Fibroblast of villous mesenchyme (primary cell): ENCODE data around the gene SRD5A2. TPM values are rescaled to one million over a fixed set of nuclear protein-coding genes. Genes with fewer than 3 reads are reported as not detected.

Experiments
- DNase-seq: peaks from one replicate; pipeline ENCODE4 v3.0.0-alpha.2; 2010; ENCODE audit warnings: low read depth
- H3K4me3 ChIP-seq: 2 replicates; pipeline ENCODE4 v1.5.1; 2011; ENCODE audit warnings: low read depth, mild to moderate bottlenecking, low read length
- total RNA-seq: library from RNA; depleted of rRNA; stranded (reverse); fragments of >200 nt; gene quantifications from 2 replicates; pipeline ENCODE4 v1.2.3, GENCODE V29; 2012
- TF ChIP-seq, protein P1 (sequence below): IDR thresholded peaks from 2 replicates; pipeline ENCODE4 v1.5.1; 2012; ENCODE audit warnings: low read depth, mild to moderate bottlenecking, low read length; ENCODE audit not compliant: insufficient read depth

Gene SRD5A2
- total RNA-seq, 1 donor = not detected

GRCh38 chr2:31476511-31477180 is 104.1 kb downstream of the SRD5A2 start:
- TF ChIP-seq, protein P1, sequence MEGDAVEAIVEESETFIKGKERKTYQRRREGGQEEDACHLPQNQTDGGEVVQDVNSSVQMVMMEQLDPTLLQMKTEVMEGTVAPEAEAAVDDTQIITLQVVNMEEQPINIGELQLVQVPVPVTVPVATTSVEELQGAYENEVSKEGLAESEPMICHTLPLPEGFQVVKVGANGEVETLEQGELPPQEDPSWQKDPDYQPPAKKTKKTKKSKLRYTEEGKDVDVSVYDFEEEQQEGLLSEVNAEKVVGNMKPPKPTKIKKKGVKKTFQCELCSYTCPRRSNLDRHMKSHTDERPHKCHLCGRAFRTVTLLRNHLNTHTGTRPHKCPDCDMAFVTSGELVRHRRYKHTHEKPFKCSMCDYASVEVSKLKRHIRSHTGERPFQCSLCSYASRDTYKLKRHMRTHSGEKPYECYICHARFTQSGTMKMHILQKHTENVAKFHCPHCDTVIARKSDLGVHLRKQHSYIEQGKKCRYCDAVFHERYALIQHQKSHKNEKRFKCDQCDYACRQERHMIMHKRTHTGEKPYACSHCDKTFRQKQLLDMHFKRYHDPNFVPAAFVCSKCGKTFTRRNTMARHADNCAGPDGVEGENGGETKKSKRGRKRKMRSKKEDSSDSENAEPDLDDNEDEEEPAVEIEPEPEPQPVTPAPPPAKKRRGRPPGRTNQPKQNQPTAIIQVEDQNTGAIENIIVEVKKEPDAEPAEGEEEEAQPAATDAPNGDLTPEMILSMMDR = no peak
- DNase-seq = no peak

GRCh38 chr2:31475692-31476091 is 105.0 kb downstream of the SRD5A2 start:
- TF ChIP-seq, protein P1 = no peak
- peak; percentile 4 for DNase-seq
- no peak overlapping the region for H3K4me3 ChIP-seq

More at GRCh38 chr2:31476511-31477180, 104.1 kb downstream of the SRD5A2 start:
- no peak overlapping the region for H3K4me3 ChIP-seq

GRCh38 chr2:31474296-31474695 is 106.4 kb downstream of the SRD5A2 start:
- no peak overlapping the region for H3K4me3 ChIP-seq
- TF ChIP-seq, protein P1 = no peak
- no peak for DNase-seq

Other genes starting within 250 kb of the SRD5A2 start
- gene XDH, start 166.2 kb downstream of the SRD5A2 start, total RNA-seq = 0.32 and 0.43 TPM in 2 replicates